ENCODE results near the gene PUS10.
"Not testable (repeated sequence)": the region's sequence is repeated elsewhere in the genome, so short reads cannot be mapped to it uniquely, and the experiment has no call there.

The PUS10 gene

DNA sequence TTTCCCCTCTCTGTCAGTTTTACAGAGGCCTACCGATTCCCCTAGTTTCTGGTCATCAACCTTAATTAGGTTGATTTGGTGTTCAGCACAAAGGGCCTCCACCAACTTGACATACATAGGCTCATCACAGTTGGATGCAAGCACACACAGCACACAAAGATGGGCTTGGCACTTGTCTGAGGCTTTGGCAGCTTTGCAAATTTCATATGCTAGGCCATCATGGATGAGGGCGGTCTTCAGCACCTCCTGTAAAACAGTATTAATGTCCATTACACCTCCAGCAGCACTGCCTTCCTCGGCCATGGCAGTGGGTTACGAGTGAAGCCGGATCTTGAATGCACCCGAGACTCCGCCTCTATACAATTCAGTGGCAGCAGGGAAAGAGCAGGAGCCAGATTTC lies 79.8 kb downstream of the PUS10 start:
- ChIA-PET CTCF (no interaction called here), POLR2A (no interaction called here)
- TF ChIP-seq ARNT (IDR thresholded peaks at IDR 0.05) (no peak), HDGF (IDR thresholded peaks at IDR 0.05; ENCODE audit: borderline replicate concordance) (no peak), ZNF384 (IDR thresholded peaks at IDR 0.05) (no peak), SP1 (IDR thresholded peaks at IDR 0.05) (no peak), CTBP1 (IDR thresholded peaks at IDR 0.05; ENCODE audit: borderline replicate concordance) (no peak)
- DNase-seq (ENCODE audit: extremely low spot score), result no peak

DNA sequence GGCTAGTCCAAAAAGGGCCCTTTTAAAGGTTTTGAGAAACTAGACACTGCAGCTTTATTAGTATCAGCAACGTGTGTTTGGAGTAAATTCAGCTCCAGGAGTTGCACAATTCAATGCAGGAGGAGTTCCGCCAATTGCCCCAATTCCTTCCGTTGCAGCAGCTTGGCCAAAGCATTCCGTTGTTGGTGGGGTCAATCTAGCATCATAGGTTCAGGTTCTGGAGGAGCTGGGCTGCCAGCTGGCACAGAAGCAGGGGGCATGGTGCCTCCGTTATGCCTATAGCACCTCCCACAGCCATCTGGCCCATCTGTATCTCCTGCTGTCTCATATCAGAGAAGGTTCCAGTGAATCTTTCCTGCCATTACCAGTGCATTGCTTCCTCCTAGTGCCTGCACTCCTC lies 81.3 kb downstream of the PUS10 start:
- TF ChIP-seq L3MBTL2 (conservative IDR thresholded peaks at IDR 0.05), result no peak
- no peak for TF ChIP-seq HDGF (IDR thresholded peaks at IDR 0.05; ENCODE audit: borderline replicate concordance)
- TF ChIP-seq, protein P1, sequence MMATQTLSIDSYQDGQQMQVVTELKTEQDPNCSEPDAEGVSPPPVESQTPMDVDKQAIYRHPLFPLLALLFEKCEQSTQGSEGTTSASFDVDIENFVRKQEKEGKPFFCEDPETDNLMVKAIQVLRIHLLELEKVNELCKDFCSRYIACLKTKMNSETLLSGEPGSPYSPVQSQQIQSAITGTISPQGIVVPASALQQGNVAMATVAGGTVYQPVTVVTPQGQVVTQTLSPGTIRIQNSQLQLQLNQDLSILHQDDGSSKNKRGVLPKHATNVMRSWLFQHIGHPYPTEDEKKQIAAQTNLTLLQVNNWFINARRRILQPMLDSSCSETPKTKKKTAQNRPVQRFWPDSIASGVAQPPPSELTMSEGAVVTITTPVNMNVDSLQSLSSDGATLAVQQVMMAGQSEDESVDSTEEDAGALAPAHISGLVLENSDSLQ (IDR thresholded peaks at IDR 0.05), result no peak
- no peak for TF ChIP-seq NFRKB (IDR thresholded peaks at IDR 0.05)
- TF ChIP-seq ZNF384 (IDR thresholded peaks at IDR 0.05), result no peak
- no peak for TF ChIP-seq FOXA1 (IDR thresholded peaks at IDR 0.05)
- TF ChIP-seq BHLHE40 (IDR thresholded peaks at IDR 0.05; ENCODE audit: borderline replicate concordance), result no peak
- TF ChIP-seq LEF1 (IDR thresholded peaks at IDR 0.05; ENCODE audit: borderline replicate concordance), result no peak
- no peak for TF ChIP-seq SUZ12 (IDR thresholded peaks at IDR 0.05)
- TF ChIP-seq CTBP1 (IDR thresholded peaks at IDR 0.05; ENCODE audit: borderline replicate concordance), result no peak
- TF ChIP-seq TARDBP (IDR thresholded peaks at IDR 0.05), result no peak
- no peak for TF ChIP-seq SP1 (IDR thresholded peaks at IDR 0.05)
- no peak for TF ChIP-seq ARNT (IDR thresholded peaks at IDR 0.05)
- TF ChIP-seq FOXK2 (IDR thresholded peaks at IDR 0.05), result no peak
- TF ChIP-seq FOXM1 (IDR thresholded peaks at IDR 0.05; ENCODE audit: borderline replicate concordance), result no peak
- TF ChIP-seq ELF4 (IDR thresholded peaks at IDR 0.05), result no peak
- POLR2A ChIA-PET, result no interaction called here
- CTCF ChIA-PET, result no interaction called here
- no peak for DNase-seq (ENCODE audit: extremely low spot score)

DNA sequence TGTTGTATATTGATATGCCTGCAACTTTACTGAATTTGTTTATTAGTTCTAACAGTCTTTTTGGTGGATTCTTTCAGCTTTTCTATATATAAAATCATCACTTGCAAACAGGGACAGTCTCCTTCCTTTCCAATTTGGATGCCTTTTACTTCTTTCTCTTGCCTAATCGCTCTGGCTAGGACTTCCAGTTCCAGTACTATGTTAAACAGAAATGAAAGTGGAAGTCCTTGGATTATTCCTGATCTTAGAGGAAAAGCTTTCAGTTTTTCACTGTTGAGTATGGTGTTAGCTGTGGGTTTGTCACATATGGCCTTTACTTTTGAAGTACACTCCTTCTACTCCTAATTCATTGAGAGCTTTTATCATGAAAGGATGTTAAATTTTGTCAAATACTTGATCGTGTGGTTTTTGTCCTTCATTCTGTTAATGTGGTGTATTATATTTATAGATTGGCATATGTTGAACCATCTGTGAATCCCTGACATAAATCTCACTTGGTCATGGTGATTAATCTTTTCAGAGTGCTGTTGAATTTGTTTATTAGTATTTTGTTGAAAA lies 83.8 kb downstream of the PUS10 start:
- TF ChIP-seq CTBP1 (IDR thresholded peaks at IDR 0.05; ENCODE audit: borderline replicate concordance) (no peak), FOXK2 (IDR thresholded peaks at IDR 0.05) (no peak), TARDBP (IDR thresholded peaks at IDR 0.05) (no peak), ELF4 (IDR thresholded peaks at IDR 0.05) (no peak), FOXM1 (IDR thresholded peaks at IDR 0.05; ENCODE audit: borderline replicate concordance) (no peak), SUZ12 (IDR thresholded peaks at IDR 0.05) (no peak), BHLHE40 (IDR thresholded peaks at IDR 0.05; ENCODE audit: borderline replicate concordance) (no peak), LEF1 (IDR thresholded peaks at IDR 0.05; ENCODE audit: borderline replicate concordance) (no peak), ARNT (IDR thresholded peaks at IDR 0.05) (no peak), ZNF384 (IDR thresholded peaks at IDR 0.05) (no peak), HDGF (IDR thresholded peaks at IDR 0.05; ENCODE audit: borderline replicate concordance) (no peak), L3MBTL2 (conservative IDR thresholded peaks at IDR 0.05) (no peak), NFRKB (IDR thresholded peaks at IDR 0.05) (no peak), FOXA1 (IDR thresholded peaks at IDR 0.05) (no peak)
- TF ChIP-seq, protein P1 (IDR thresholded peaks at IDR 0.05), result no peak
- CTCF ChIA-PET, result no interaction called here
- POLR2A ChIA-PET, result no interaction called here
- no peak for DNase-seq (ENCODE audit: extremely low spot score)

DNA sequence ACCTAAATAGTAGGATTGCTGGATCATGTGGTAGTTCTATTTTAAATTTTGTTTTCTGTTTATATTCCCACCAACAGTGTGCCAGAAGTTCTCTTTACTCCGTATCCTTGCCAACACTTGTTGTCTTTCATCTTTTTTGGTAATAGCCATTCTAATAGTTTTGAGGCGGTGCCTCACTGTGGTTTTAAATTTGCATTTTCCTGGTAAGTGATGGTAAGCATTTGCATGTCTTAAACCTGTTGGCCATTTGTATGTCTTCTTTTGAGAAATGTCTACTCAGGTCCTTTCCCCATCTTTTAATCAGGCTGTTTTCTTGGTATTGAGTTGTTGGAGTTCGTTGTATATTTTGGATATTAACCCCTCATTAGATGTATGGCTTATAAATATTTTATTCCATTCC lies 85.1 kb downstream of the PUS10 start:
- TF ChIP-seq SP1 (IDR thresholded peaks at IDR 0.05) (no peak), ARNT (IDR thresholded peaks at IDR 0.05) (no peak), TARDBP (IDR thresholded peaks at IDR 0.05) (no peak), L3MBTL2 (conservative IDR thresholded peaks at IDR 0.05) (no peak), FOXA1 (IDR thresholded peaks at IDR 0.05) (no peak), FOXK2 (IDR thresholded peaks at IDR 0.05) (no peak), CTBP1 (IDR thresholded peaks at IDR 0.05; ENCODE audit: borderline replicate concordance) (no peak), NFRKB (IDR thresholded peaks at IDR 0.05) (no peak), SUZ12 (IDR thresholded peaks at IDR 0.05) (no peak), ZNF384 (IDR thresholded peaks at IDR 0.05) (no peak), ELF4 (IDR thresholded peaks at IDR 0.05) (no peak), LEF1 (IDR thresholded peaks at IDR 0.05; ENCODE audit: borderline replicate concordance) (no peak), HDGF (IDR thresholded peaks at IDR 0.05; ENCODE audit: borderline replicate concordance) (no peak), FOXM1 (IDR thresholded peaks at IDR 0.05; ENCODE audit: borderline replicate concordance) (no peak), BHLHE40 (IDR thresholded peaks at IDR 0.05; ENCODE audit: borderline replicate concordance) (no peak)
- TF ChIP-seq, protein P1 (IDR thresholded peaks at IDR 0.05), result no peak
- POLR2A ChIA-PET, result no interaction called here
- no peak for DNase-seq (ENCODE audit: extremely low spot score)
- CTCF ChIA-PET, result no interaction called here

DNA sequence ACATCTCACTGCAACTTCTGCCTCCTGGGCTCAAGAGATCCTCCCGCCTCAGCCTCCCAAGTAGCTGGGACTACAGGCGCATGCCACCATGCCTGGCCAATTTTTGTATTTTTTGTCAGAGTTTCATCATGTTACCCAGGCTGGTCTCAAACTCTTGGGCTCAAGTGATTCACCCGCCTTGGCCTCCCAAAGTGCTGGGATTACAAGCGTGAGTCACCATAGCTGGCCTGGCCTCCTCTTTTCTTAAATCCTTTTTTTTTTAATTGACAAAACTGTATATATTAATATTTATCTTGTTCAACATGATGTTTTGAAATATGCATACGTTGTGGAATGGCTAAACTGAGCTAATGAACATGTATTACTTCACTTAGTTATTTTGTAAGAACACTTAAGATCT lies 86.0 kb downstream of the PUS10 start:
- POLR2A ChIA-PET; CTCF ChIA-PET; DNase-seq (ENCODE audit: extremely low spot score): not testable (repeated sequence)

DNA sequence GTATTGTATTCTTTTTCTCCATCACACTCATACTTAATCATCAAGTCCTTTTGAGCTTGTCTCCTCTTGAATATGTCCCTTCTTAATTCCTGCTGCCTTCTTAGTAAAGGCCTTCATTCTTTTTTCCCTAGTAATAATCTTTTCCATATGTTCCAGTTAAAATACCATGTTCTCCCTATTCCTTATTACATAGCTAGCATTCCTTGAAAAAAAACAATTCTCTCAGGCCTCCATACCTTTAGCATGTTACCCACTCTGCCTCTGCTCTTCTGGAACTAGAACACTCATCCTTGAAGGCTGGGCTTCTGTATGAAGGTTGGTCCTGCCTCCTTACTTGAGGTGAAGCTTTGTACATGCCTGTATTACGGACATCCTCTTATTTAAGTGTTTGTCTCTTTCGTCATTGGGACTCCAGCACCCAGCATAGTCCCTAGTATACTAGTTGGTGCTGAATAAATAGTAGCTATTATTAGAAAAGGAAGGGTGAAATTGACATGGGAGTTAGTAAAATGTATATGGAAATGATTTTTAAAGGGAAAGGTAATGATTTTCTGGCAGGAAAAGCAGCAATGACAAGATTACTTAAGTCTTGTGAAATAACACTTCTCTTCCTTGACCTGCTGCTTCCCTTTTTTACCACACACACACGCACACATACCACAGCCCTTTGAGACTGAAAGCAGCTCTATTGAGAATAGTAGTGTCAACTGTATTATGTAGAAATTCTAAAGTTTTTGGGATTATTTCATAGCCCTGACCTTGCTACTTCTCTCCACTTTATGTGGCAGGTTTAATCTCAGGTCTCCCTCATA lies 91.1 kb downstream of the PUS10 start:
- TF ChIP-seq, protein P1 (IDR thresholded peaks at IDR 0.05), result no peak
- TF ChIP-seq SUZ12 (IDR thresholded peaks at IDR 0.05) (no peak), ARNT (IDR thresholded peaks at IDR 0.05) (no peak), ZNF384 (IDR thresholded peaks at IDR 0.05) (no peak), FOXM1 (IDR thresholded peaks at IDR 0.05; ENCODE audit: borderline replicate concordance) (no peak), L3MBTL2 (conservative IDR thresholded peaks at IDR 0.05) (no peak), TARDBP (IDR thresholded peaks at IDR 0.05) (no peak), HDGF (IDR thresholded peaks at IDR 0.05; ENCODE audit: borderline replicate concordance) (no peak), BHLHE40 (IDR thresholded peaks at IDR 0.05; ENCODE audit: borderline replicate concordance) (no peak), FOXA1 (IDR thresholded peaks at IDR 0.05) (no peak), LEF1 (IDR thresholded peaks at IDR 0.05; ENCODE audit: borderline replicate concordance) (no peak), SP1 (IDR thresholded peaks at IDR 0.05) (no peak)
- ChIA-PET POLR2A (no interaction called here), CTCF (no interaction called here)
- DNase-seq (ENCODE audit: extremely low spot score), result no peak

Measured in HEK293T (cell line).